Activated T-cell treated with anti-CD3 and anti-CD28 coated beads, Interleukin-2, amount 50 U/mL, for 24 hours (primary cell): ENCODE measurements around the gene P3H3.
"Not testable (repeated sequence)": the region's sequence is repeated elsewhere in the genome, so short reads cannot be mapped to it uniquely, and the experiment has no call there.

Experiments
- DNase-seq: peaks from one replicate; pipeline ENCODE4 v3.0.0-alpha.2; 2020
- H3K27ac Mint-ChIP-seq: 2 replicates; pipeline ENCODE4 v1.8.0; 2020; ENCODE audit warnings: mild to moderate bottlenecking, mixed read lengths
- H3K27me3 Mint-ChIP-seq: 2 replicates; pipeline ENCODE4 v1.8.0; 2020; ENCODE audit warnings: mixed read lengths
- H3K36me3 Mint-ChIP-seq: 2 replicates; pipeline ENCODE4 v1.8.0; 2020; ENCODE audit warnings: low read depth, mixed read lengths
- H3K4me1 Mint-ChIP-seq: 2 replicates; pipeline ENCODE4 v1.8.0; 2020; ENCODE audit warnings: low read depth, mixed read lengths
- H3K4me3 Mint-ChIP-seq: 2 replicates; pipeline ENCODE4 v1.8.0; 2020; ENCODE audit warnings: mild to moderate bottlenecking, moderate library complexity, mixed read lengths
- H3K9me3 Mint-ChIP-seq: 2 replicates; pipeline ENCODE4 v1.8.0; 2020; ENCODE audit warnings: mixed read lengths

P3H3 gene

DNA sequence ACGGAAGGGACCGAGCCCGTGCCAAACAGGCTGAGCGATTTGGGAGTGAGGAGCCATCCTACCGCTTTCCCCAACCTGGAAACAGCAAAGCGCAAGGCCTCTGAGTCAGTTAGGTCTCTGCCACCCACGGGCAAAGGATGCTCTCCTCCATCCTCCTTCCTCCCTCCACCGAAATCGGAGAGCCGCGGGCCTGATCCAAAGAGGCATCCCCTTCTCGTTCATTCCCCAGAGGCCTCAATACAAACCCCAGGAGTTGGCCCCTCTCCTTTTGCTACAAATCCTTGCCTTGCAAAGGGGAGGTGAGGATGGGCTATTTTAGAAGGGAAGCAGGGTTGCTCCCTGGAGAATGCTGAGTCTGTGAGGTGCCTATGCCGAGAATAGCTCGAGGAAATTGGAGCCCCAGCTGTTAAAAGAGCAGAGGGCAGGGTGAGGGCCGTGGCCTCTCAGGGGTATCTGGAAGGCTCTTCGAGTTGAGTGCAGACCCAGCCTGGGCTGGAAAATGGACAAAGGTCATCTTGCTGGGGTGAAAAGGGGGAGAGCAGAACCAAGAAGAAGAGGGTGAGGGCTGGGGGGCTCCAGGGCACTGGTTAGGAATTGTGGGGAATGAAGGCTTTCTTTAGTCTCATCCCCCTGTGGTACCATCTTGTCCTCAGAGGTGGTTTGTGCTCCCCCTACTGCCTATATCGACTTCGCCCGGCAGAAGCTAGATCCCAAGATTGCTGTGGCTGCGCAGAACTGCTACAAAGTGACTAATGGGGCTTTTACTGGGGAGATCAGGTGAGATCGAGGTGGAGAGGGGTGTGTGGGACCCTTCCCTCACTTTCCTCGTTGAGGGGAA, 40.2 kb downstream of the P3H3 start:
- peaks cover 91% of the 10 kb centered on the region for H3K36me3 Mint-ChIP-seq
- no peaks in the 10 kb centered on the region for H3K27me3 Mint-ChIP-seq
- H3K4me1 Mint-ChIP-seq: peaks cover 52% of the 10 kb centered on the region
- peak overlapping the region; percentile 97 for H3K27ac Mint-ChIP-seq
- peak overlapping the region; percentile 95 for H3K4me3 Mint-ChIP-seq
- DNase-seq: peak; percentile 43
- H3K9me3 Mint-ChIP-seq: no peaks in the 10 kb centered on the region

DNA sequence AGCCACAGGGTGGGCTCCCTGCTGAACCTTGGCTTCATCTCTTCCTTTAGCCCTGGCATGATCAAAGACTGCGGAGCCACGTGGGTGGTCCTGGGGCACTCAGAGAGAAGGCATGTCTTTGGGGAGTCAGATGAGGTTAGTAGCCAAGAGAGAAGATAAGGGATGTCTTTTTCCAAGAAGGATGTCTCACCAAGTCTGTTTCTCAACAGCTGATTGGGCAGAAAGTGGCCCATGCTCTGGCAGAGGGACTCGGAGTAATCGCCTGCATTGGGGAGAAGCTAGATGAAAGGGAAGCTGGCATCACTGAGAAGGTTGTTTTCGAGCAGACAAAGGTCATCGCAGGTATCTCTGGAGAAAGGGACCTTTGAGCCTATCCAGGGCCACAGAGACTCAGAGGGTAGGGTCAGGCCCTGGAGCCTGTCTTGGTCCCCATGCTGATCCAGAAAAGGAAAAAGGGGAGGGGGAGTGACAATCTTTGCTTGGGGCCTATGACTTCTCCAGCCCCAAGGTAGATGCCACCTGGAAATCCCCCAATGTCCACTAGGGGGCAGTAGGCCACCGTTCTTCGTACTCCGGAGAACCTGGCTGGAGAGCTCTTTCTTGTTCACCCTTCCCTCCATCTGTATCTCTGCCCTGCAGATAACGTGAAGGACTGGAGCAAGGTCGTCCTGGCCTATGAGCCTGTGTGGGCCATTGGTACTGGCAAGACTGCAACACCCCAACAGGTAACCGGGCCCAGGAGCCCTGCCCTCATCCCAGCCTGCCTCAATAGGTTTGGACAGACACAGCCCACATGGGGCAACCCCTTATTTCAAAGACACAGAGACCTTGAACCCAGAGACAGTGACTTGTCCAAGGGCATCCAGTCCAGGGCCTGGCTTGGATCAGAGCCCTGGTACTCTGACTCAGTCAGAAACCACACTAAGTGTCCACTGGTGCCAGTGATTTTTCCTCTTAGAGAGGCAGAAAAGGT, 41.1 kb downstream of the P3H3 start:
- peaks cover 86% of the 10 kb centered on the region for H3K36me3 Mint-ChIP-seq
- H3K4me1 Mint-ChIP-seq: peaks cover 57% of the 10 kb centered on the region
- H3K27me3 Mint-ChIP-seq: no peaks in the 10 kb centered on the region
- DNase-seq: peak; percentile 87
- peak overlapping the region; percentile 97 for H3K27ac Mint-ChIP-seq
- no peaks in the 10 kb centered on the region for H3K9me3 Mint-ChIP-seq
- H3K4me3 Mint-ChIP-seq: peak overlapping the region; percentile 95

DNA sequence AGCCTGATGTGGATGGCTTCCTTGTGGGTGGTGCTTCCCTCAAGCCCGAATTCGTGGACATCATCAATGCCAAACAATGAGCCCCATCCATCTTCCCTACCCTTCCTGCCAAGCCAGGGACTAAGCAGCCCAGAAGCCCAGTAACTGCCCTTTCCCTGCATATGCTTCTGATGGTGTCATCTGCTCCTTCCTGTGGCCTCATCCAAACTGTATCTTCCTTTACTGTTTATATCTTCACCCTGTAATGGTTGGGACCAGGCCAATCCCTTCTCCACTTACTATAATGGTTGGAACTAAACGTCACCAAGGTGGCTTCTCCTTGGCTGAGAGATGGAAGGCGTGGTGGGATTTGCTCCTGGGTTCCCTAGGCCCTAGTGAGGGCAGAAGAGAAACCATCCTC, 42.1 kb downstream of the P3H3 start:
- DNase-seq, H3K9me3 Mint-ChIP-seq, H3K27me3 Mint-ChIP-seq: not testable (repeated sequence)
- Mint-ChIP-seq H3K27ac (peak overlapping the region; percentile 97), H3K36me3 (peaks cover 85% of the 10 kb centered on the region), H3K4me3 (peak overlapping the region; percentile 95), H3K4me1 (peaks cover 60% of the 10 kb centered on the region)

DNA sequence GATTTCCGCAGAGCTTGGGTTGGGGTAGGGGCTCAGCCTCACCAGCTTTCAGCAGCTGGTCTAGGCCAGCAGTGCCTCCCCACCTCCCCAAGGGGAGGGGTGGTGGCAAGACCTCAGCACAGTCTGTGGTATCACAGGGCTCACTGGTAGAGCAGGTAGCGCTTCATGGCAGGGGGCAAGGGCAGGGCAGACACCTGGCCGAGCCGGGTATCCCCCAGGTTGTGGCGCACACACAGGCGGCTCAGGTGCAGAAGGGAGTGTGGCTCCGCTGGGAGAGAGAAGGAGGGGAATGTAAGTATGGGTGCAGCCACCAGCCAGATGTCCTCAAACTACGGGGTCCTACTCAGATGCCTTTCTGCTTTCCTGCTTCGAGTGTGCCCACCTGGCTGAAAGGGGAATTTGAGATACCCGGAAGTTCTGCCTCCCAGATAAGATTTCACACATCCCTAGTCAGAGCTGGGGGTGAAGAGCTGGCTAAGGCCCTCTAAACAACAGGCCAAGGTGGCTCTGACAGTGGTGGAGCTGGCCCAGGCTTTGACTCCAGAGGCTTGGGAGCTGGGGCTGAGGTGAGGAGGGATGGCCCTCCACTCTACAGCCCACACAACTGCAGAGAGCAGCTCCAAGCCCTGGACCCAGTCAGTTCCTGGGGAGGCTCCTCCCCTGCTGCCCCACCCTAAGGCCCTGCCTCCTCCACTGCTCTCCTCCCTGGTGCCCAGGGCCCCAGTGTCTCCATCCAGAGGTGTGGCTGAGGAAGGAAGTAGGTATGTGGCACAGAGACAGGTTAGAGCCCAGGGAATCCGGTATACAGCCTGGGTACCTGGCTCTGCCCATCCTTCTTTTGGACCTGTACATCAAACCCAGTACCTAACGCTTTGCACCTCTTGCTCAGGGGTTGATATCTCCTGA, 43.1 kb downstream of the P3H3 start:
- Mint-ChIP-seq H3K9me3 (no peaks in the 10 kb centered on the region), H3K4me3 (peak overlapping the region; percentile 95), H3K4me1 (peaks cover 60% of the 10 kb centered on the region), H3K27me3 (no peaks in the 10 kb centered on the region), H3K36me3 (peaks cover 83% of the 10 kb centered on the region), H3K27ac (peak overlapping the region; percentile 97)
- peak; percentile 60 for DNase-seq

DNA sequence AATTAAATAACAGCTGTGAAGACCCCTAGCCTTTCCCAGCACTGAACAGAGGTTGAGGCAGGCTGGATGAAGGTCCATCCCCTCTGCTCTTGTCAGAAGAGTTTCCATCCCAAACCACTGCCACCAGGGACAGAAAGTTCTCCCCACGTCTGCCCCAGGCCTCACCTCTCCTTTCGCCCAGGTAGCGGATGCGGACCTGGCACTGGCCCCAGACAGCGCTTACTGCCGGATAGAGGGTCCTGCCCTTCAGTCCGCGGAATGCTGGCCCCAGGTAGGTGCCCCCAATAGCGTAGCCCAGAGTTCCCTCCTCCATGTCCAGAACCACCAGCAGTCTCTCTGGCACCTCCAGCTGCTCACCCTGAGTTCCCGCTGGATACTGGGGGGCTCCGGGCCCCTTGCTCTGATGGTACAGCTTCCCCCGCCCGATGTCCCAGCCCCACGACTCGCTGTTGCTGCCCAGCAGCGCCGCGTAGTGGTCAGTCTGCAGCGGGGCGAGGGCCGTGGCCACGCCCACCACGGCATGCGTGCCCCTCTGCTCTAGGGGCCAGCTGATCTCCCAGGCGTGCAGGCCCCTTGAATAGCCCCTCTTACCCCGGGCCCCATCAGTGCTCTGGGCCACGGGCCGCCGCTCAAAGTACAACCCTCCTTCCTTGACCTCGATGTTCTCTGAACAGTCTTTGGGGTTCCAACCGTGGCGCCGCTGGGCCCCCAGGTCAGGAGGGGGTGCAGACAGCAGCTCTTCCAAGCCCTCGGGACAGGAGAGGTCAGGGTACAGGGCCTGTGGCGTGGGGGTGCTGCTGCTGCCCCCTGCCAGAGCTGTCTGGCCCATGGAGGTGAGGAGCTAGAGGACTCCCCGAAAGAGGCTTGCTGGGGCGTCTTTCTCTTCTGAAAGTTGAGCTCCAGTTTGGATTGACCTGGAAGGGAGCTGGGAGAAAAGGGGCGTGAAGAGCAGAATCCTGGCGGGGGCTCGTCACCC, 44.2 kb downstream of the P3H3 start:
- Mint-ChIP-seq H3K9me3 (no peaks in the 10 kb centered on the region), H3K36me3 (peaks cover 85% of the 10 kb centered on the region), H3K4me1 (peaks cover 52% of the 10 kb centered on the region), H3K4me3 (peak overlapping the region; percentile 95), H3K27me3 (no peaks in the 10 kb centered on the region), H3K27ac (peak overlapping the region; percentile 97)
- peak; percentile 93 for DNase-seq

DNA sequence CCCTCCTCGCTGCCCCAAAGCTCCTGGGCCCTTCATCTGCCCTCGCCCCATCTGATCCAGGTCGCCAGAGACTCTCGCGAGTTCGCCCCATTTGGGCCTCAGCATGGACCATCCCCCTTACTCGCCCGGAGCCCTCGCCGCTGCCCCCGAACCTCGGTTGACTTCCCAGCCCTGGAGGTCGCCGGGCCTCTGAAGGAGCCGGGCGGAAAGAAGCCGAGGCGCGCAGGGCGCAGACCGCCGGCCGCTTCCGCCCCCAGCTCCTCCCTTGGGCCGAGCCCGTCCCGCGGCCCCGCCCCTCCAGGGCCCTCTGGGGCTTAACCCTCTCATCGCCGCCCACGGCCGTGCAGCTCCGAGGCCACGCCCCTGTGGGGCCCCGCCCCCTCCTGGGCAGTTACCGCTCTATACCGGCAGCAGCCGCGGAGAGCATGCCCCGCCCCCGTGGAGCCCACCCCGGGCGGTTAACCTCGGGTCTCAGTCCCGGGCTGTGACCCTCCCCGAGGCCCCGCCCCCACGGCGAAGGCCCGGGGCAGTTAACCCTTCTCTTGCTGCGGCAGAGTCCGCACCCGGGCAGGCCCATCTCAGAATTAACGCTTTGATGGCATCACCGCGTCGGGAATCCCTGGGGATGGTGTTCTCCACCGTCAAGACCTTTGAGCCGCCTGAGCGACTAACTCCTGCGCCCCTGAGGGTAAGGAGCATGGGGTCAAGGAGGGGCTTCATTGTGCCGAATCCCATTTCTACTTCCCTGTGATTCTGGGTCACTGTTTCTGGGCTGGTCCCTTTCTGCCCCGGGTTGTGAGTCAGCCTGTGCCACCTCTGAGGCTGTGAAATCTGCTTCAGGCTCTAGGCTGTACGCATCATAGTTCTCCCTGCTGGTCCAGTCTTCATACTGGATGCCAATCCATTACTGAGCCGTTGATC, 45.1 kb downstream of the P3H3 start, which contains the start of gene SPSB2:
Gene SPSB2 (minus strand): TSS at position 210 of the 921 bp plus-strand sequence. CDS start 402 bp downstream, outside the sequence.
- Mint-ChIP-seq H3K36me3 (peaks cover 83% of the 10 kb centered on the region), H3K4me1 (peaks cover 52% of the 10 kb centered on the region), H3K4me3 (peak within 1 kb of the TSS; percentile 95), H3K9me3 (no peaks in the 10 kb centered on the region), H3K27me3 (no peaks in the 10 kb centered on the region), H3K27ac (peak within 1 kb of the TSS; percentile 97)
- peak; percentile 100 for DNase-seq

DNA sequence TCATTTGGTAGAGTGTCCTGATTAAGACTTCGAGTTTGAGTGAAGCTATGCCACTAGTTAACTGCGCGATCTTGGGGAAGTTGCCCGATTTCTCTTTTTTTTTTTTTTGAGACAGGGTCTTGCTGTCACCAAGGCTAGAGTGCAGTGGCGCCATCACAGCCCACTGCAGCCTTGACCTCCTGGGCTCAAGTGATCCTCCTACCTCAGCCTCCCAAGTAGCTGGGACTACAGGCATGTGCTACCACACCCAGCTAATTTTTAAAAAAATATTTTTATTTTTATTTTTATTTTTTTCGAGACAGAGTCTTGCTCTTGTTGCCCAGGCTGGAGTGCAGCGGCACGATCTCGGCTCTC, 45.8 kb downstream of the P3H3 start:
- Mint-ChIP-seq H3K4me3 (peak overlapping the region; percentile 80), H3K27ac (peak overlapping the region; percentile 89), H3K4me1 (peaks cover 46% of the 10 kb centered on the region), H3K36me3 (peaks cover 79% of the 10 kb centered on the region)
- H3K27me3 Mint-ChIP-seq, H3K9me3 Mint-ChIP-seq, DNase-seq: not testable (repeated sequence)

DNA sequence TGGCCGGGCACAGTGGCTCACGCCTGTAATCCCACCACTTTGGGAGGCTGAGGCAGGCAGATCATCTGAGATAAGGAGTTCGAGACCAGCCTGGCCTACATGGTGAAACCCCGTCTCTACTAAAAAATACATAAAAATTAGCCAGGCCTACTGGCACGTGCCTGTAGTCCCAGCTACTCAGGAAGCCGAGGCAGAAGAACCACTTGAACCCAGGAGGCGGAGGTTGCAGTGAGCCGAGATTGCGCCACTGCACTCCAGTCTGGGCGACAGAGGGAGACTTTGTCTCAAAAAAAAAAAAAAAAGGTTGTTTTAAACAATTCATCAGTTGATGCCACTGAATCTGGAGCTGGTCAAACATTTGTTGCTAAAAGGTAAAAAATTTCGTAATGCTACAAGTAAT, 51.6 kb downstream of the P3H3 start:
- not testable (repeated sequence) for H3K4me3 Mint-ChIP-seq, H3K4me1 Mint-ChIP-seq, H3K27me3 Mint-ChIP-seq, DNase-seq, H3K9me3 Mint-ChIP-seq
- H3K27ac Mint-ChIP-seq: peak overlapping the region; percentile 44
- H3K36me3 Mint-ChIP-seq: peaks cover 55% of the 10 kb centered on the region

DNA sequence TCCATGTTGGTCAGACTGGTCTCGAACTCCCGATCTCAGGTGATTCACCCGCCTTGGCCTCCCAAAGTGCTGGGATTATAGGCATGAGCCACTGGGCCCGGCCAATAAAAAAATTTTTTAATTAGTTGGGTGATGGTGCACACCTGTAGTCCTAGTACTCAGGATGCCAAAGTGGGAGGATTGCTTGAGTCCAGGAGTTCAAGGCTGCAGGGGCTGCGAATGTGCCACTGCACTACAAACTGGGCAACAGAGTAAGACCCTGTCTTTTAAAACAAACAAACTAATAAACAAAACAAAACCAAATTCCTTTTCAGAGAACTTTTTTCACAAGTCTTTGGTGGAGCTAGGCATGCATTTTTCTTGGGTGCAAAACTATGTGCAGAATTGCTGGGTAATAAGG, 55.0 kb downstream of the P3H3 start:
- no peaks in the 10 kb centered on the region for H3K27me3 Mint-ChIP-seq

DNA sequence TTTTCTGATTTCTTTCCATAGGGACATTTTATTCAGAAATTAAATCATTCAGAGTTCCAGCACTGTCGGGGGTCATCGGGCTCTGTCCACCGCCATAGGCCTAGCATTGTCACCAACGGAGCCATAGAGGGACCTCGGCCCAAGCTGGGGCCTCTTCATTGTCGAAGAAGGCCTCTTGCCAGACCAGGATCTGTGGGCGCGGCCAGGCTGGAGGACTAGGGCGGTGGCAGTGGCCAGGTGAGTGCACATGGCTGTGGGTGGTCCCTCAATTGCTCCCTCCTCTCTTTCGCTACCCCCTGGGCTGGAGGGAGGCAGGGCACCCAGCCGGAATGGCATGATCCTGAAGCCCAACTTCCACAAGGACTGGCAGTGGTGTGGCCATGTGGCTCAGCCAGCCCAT, 55.5 kb downstream of the P3H3 start:
- H3K36me3 Mint-ChIP-seq: peaks cover 43% of the 10 kb centered on the region
- DNase-seq: no peak
- H3K9me3 Mint-ChIP-seq: no peaks in the 10 kb centered on the region
- H3K27me3 Mint-ChIP-seq: no peaks in the 10 kb centered on the region
- no peaks in the 10 kb centered on the region for H3K4me1 Mint-ChIP-seq
- H3K27ac Mint-ChIP-seq: no peak overlapping the region
- no peak overlapping the region for H3K4me3 Mint-ChIP-seq

More for the DNA sequence above, 55.0 kb downstream of the P3H3 start:
- Mint-ChIP-seq H3K9me3 (no peaks in the 10 kb centered on the region), H3K27ac (no peak overlapping the region), H3K4me3 (no peak overlapping the region), H3K4me1 (no peaks in the 10 kb centered on the region), H3K36me3 (peaks cover 43% of the 10 kb centered on the region)
- DNase-seq: no peak

DNA sequence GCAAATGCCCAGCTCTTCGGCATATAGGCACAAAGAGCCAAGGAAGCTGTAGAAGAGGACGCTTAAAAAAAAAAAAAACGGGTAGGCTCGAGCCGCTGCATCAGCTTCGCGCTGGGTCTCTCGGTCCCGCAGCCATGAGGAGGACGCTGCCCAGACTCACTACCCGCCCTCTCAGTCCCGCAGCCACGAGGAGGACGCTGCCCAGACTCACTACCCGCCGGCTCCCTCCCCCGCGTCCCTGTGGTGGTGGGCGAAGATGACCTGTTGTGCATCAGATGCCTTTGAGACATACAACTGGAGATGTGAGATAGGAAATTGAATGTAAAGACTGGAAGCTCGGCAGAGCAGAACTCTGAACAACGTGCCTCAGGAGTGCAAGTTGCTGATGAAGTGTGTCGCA, 56.3 kb downstream of the P3H3 start:
- H3K27me3 Mint-ChIP-seq: no peaks in the 10 kb centered on the region

DNA sequence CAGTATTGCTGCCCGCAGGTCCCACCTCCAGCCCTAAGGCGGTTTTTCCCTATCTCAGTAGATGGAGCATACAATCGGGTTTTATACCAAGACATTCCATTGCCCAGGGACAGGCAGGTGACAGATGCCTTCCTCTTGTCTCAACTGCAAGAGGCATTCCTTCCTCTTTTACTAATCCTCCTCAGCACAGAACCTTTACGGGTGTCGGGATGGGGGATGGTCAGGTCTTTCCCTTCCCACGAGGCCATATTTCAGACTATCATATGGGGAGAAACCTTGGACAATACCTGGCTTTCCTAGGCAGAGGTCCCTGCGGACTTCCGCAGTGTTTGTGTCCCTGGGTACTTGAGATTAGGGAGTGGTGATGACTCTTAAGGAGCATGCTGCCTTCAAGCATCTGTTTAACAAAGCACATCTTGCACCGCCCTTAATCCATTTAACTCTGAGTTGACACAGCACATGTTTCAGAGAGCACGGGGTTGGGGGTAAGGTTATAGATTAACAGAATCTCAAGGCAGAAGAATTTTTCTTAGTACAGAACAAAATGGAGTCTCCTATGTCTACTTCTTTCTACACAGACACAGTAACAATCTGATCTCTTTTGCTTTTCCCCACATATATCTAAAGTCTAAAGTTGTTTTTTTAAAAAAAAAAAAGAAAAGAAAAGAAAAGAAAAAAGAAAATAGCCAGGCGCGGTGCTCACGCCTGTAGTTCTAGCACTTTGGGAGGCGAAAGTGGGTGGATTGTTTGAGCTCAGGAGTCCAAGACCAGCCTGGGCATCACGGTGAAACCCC, 58.2 kb downstream of the P3H3 start:
- not testable (repeated sequence) for H3K4me3 Mint-ChIP-seq, H3K27me3 Mint-ChIP-seq, H3K4me1 Mint-ChIP-seq, DNase-seq, H3K9me3 Mint-ChIP-seq, H3K27ac Mint-ChIP-seq
- H3K36me3 Mint-ChIP-seq: peaks cover 44% of the 10 kb centered on the region

More for the DNA sequence above, 56.3 kb downstream of the P3H3 start:
- Mint-ChIP-seq H3K4me3 (no peak overlapping the region), H3K4me1 (no peaks in the 10 kb centered on the region), H3K36me3 (peaks cover 40% of the 10 kb centered on the region), H3K27ac (no peak overlapping the region), H3K9me3 (no peaks in the 10 kb centered on the region)
- DNase-seq: no peak
